Gastroesophageal sphincter (tissue), 4 donors: Measurements from ENCODE around the gene BTBD16. TPM values are rescaled to one million over a fixed set of nuclear protein-coding genes. Genes with fewer than 3 reads are reported as not detected.

ENCODE experiments used
- ATAC-seq: fragments of 150-250 bp; one replicate; pipeline ENCODE4 v1.9.1; 2016; ENCODE audit warnings: mild to moderate bottlenecking, moderate library complexity
- H3K27ac ChIP-seq, 4 donors: fragments of 200-600 bp; sonication (generic) in 3 of 4; 1 replicate in 3 of 4; 2 replicates in 1 of 4; pipeline ENCODE4 v1.5.1; 2016 to 2019
- H3K27me3 ChIP-seq: fragments of 200-600 bp; sonication (generic); one replicate; pipeline ENCODE4 v1.5.1; 2019
- H3K36me3 ChIP-seq, 2 donors: fragments of 200-600 bp; sonication (generic); one replicate each; pipeline ENCODE4 v1.5.1; 2019; ENCODE audit warnings: control low read depth in 1 of 2
- H3K4me1 ChIP-seq, 3 donors: fragments of 200-600 bp; sonication (generic); 1 replicate in 2 of 3; 2 replicates in 1 of 3; pipeline ENCODE4 v1.5.1; 2016 to 2019; ENCODE audit warnings: control low read depth in 2 of 3
- H3K4me3 ChIP-seq, 2 donors: fragments of 200-600 bp; sonication (generic); one replicate each; pipeline ENCODE4 v1.5.1; 2019; ENCODE audit warnings: mild to moderate bottlenecking in 1 of 2, moderate library complexity in 1 of 2
- H3K9me3 ChIP-seq, 3 donors: fragments of 200-600 bp; sonication (generic); one replicate each; pipeline ENCODE4 v1.5.1; 2017 to 2019; ENCODE audit warnings: control low read depth in 2 of 3
- EP300 ChIP-seq: sonication (generic); formaldehyde crosslinking; IDR thresholded peaks from one replicate; pipeline ENCODE4 v1.6.1; 2017; ENCODE audit warnings: antibody characterized with exemption, mild to moderate bottlenecking
- POLR2A ChIP-seq, 2 donors: fragments of 450-650 bp; IDR thresholded peaks; one replicate each; pipeline ENCODE4 v1.6.1; 2017; ENCODE audit warnings: antibody characterized with exemption in 2 of 2, mild to moderate bottlenecking in 2 of 2, moderate library complexity in 1 of 2
- POLR2AphosphoS5 ChIP-seq: sonication (generic); formaldehyde crosslinking; IDR thresholded peaks from one replicate; pipeline ENCODE4 v1.6.1; 2017; ENCODE audit warnings: antibody characterized with exemption
- WGBS, 2 donors: methylation state at CpG; one replicate each; pipeline ENCODE4 v1.1.5; 2018; ENCODE audit warnings: low coverage in 1 of 2; 5-methylcytosine and 5-hydroxymethylcytosine counted together
- total RNA-seq, 4 donors: library from RNA; depleted of rRNA; stranded (reverse); fragments of >200 nt; gene quantifications; one replicate each; pipeline ENCODE4 v1.1.0, GENCODE V29; 2016
- TF ChIP-seq, protein P1 (sequence below), 4 experiments: fragments of 200-600 bp in 2 of 4; fragments of 450-650 bp in 2 of 4; sonication (generic) in 1 of 4; IDR thresholded peaks; one replicate each; pipeline ENCODE4 v1.5.1; 2017 to 2019; ENCODE audit warnings: antibody characterized with exemption in 4 of 4, mild to moderate bottlenecking in 2 of 4, moderate library complexity in 2 of 4

BTBD16 gene
- total RNA-seq, 4 donors from 2014 or later = not detected

DNA sequence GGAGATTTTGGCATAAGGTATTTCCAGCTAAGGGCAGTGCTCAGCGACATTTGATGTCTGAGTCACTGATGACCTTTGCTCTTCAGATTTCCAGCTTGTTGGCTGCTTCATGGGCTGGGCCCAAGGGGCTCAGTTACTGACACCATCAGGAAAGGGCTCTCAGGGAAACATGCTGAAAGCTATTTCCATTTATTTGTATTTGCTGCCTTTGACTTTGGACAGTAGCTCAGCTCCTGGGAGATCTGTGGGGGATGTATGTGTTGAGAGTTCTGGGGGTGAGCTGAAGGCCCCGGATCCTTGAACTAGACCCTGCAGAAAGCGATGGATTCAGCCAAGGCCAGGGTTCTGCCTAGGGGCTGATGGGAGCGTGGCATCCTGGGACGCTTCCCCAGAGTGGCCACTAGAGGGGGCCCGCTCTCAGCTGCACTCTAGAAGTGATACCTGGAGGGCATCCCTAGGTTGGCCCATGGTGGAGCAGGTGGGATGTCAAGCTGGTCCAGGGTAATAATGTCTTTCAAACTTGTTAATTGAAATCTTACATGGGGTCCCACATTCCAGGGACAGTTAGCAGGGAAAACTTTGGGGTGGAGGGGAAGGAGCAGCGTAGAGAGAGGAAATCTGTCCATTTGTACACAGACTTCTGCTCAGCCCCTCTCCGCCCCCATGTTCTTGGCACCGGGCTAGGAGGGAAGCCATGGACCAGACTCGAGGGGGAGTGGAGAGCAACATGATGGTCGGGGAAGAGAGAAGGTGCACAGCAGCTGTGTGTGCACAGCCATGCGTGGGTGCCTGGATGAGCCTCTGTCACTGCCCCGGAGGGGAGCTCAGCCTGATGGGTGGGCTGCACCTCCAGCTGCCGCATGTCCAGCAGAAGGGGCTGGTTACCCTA lies 3.0 kb upstream of the BTBD16 start:
- H3K4me1 ChIP-seq = peaks cover 0 to 2% (median 0%) of the 10 kb centered on the region in 3 donors

DNA sequence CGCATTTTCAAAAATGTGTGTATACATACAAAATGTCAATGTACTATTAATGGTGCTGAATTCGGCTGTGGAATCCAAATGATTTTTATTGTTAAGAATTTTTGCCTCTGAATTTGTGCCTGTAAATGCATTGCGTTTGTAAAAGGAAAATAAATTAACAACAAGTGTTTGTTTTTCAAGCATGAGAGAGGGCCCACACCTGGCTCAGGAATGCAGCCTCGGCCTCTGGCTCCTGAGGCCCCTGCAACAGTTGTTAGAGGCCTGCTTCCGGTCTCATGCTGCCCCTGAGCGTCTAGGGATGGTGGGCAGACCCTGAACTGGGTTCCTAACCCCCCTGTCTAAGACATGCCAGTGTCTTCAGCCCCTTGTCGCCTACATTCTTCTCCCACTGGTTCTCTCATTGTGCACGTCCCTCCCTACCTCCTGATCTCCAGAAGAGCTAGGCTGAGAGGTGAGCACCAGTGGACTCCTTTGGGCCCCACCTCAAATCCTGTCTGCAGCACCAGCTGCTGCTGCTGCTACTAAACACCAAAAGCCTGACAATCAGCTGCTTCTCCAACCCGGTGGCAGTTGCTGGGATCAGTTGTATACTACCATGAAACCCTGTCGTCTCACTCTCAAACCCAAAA lies 1.9 kb upstream of the BTBD16 start:
- Histone ChIP-seq H3K27ac (no peak overlapping the region), H3K9me3 (no peaks in the 10 kb centered on the region), H3K27me3 (no peaks in the 10 kb centered on the region), H3K36me3 (peaks cover 0 to 63% of the 10 kb centered on the region in 2 donors), H3K4me3 (no peak overlapping the region), H3K4me1 (peaks cover 0 to 2% (median 0%) of the 10 kb centered on the region in 3 donors)
- no peak for ATAC-seq
- whole genome bisulfite sequencing, 2 donors = 79 to 94% methylated on average over 5 to 7 of the region's 10 CpGs
- TF ChIP-seq, protein P1, sequence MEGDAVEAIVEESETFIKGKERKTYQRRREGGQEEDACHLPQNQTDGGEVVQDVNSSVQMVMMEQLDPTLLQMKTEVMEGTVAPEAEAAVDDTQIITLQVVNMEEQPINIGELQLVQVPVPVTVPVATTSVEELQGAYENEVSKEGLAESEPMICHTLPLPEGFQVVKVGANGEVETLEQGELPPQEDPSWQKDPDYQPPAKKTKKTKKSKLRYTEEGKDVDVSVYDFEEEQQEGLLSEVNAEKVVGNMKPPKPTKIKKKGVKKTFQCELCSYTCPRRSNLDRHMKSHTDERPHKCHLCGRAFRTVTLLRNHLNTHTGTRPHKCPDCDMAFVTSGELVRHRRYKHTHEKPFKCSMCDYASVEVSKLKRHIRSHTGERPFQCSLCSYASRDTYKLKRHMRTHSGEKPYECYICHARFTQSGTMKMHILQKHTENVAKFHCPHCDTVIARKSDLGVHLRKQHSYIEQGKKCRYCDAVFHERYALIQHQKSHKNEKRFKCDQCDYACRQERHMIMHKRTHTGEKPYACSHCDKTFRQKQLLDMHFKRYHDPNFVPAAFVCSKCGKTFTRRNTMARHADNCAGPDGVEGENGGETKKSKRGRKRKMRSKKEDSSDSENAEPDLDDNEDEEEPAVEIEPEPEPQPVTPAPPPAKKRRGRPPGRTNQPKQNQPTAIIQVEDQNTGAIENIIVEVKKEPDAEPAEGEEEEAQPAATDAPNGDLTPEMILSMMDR (IDR thresholded peaks at IDR 0.05) = no peak
- TF ChIP-seq POLR2AphosphoS5 = no peak

More for the DNA sequence above, 3.0 kb upstream of the BTBD16 start:
- WGBS, 2 donors = 17 to 100% methylated on average over 1 to 4 of the region's 14 CpGs
- Histone ChIP-seq H3K4me3 (no peak overlapping the region), H3K27me3 (no peaks in the 10 kb centered on the region), H3K9me3 (peaks cover 0 to under 1% (median 0%) of the 10 kb centered on the region in 3 donors), H3K36me3 (peaks cover 0 to 58% of the 10 kb centered on the region in 2 donors), H3K27ac (no peak overlapping the region)
- TF ChIP-seq POLR2AphosphoS5 = no peak
- TF ChIP-seq, protein P1 (IDR thresholded peaks at IDR 0.05) = peak; percentile 68 to 95 (median 80)
- peak; percentile 73 for ATAC-seq

DNA sequence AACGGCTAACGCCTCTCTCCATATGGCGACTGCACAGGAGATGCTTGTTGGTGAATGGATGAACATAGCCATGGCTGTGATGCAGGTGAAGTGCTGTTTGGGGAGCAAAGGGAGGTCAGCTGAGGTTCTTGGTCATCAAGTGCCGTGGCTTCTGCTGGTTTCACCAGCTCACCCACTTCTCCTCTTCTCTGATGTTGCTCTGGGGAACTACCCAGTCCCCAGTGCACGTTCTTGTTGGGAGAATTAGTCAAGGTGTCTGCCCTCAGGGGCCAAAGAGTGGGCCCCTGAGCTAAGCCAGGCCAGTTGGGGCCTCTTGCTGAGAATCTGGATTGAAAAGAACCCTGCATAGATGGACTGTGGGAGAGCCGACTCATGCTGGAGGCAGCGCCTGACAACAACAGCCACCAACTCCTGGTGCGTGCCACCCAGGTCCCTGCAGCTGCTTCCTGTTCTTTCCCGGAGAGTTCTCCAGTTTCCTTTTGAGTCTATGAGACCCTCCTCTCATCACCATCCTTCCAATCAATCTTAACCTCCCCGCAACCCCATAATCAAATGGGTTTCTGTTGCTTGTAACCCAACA lies 3.0 kb downstream of the BTBD16 start:
- Histone ChIP-seq H3K27me3 (no peaks in the 10 kb centered on the region), H3K36me3 (peaks cover 0 to 38% of the 10 kb centered on the region in 2 donors), H3K4me1 (no peaks in the 10 kb centered on the region), H3K27ac (no peak overlapping the region), H3K4me3 (no peak overlapping the region), H3K9me3 (no peaks in the 10 kb centered on the region)
- no peak for ATAC-seq
- no peak for TF ChIP-seq POLR2A (IDR thresholded peaks at IDR 0.05)
- TF ChIP-seq, protein P1 (IDR thresholded peaks at IDR 0.05) = no peak
- no peak for TF ChIP-seq POLR2AphosphoS5
- no peak for TF ChIP-seq EP300
- 94 to 95% methylated on average over 3 to 7 of the region's 10 CpGs for WGBS, 2 donors

DNA sequence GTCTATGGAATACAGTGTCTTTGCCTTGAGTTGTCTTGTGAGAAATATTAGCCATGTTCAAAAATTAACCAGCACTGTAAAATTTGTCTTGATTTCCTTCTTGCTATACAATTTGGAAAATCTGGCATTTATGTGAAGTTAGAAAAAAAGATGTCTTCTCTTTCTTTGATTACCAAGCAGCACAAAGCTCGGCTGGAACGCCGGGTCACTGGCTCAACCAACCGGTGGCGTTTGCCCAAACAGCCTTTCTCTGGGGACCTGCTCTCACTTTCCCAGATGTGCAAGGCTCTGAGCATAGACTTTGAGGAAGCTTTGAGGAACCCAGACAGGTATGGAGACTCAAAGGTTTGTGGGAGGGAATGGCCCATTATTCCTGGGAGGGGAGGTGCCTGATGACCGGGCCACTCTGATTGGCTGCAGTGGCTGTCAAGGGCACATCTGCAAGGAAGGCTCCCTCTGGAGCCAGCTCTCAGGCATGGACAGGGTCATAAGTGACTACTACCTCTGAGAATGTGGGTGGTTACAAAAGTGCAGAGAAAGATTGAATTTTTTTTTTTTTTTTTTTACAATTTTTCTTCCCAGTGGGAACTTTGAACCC lies 5.6 kb downstream of the BTBD16 start:
- Histone ChIP-seq H3K4me3 (no peak overlapping the region), H3K36me3 (peaks cover 0 to 14% of the 10 kb centered on the region in 2 donors), H3K9me3 (no peaks in the 10 kb centered on the region), H3K27ac (no peak overlapping the region), H3K4me1 (no peaks in the 10 kb centered on the region), H3K27me3 (no peaks in the 10 kb centered on the region)
- no peak for TF ChIP-seq EP300
- no peak for TF ChIP-seq POLR2A (IDR thresholded peaks at IDR 0.05)
- TF ChIP-seq, protein P1 (IDR thresholded peaks at IDR 0.05) = no peak
- TF ChIP-seq POLR2AphosphoS5 = no peak
- no peak for ATAC-seq
- WGBS, 2 donors = 100% methylated on average over 2 of the region's 6 CpGs; no CpG with 5 or more reads in 1 of the 2 donors
